ENCODE data around the gene PIEZO2.

DNA sequence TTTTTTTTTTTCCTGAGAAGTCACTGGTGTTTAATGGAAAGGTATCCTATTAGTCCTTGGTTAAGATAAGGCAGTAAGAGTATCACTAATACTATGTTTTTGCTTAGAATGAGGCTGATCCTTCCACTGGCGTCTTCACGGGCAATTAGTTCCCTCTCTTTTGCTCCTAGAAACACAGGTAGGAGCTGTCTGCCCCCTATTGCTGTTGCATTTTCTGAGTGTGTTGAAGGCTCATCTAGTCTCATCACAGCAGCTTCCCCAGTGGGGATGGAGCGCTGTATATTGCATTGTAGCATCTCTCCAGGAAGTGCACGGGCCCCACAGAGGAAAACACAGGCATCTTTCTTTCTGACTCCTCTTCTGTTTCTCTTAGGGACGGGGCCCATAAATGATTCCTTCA, 478.5 kb downstream of the PIEZO2 start:
- TF ChIP-seq POLR2A (IDR thresholded peaks at IDR 0.05; ENCODE audit: low read depth) (no peak), CTCF (IDR thresholded peaks at IDR 0.05) (no peak)
